Mesenchymal stem cell (in vitro differentiated cells and primary cell): ENCODE data around the gene TDRD15.

Experiments
- DNase-seq: peaks from one replicate; pipeline ENCODE4 v3.0.0-alpha.2; 2013
- H2AFZ ChIP-seq: one replicate; pipeline ENCODE4 v1.6.1; 2013; ENCODE audit warnings: low read depth, mild to moderate bottlenecking, control low read depth, inconsistent platforms, low read length, moderate library complexity
- H2AK5ac ChIP-seq: 2 replicates; pipeline ENCODE4 v1.6.1; 2013; ENCODE audit warnings: low read length, moderate library complexity, mild to moderate bottlenecking, inconsistent platforms; ENCODE audit not compliant: severe bottlenecking
- H2BK120ac ChIP-seq: one replicate; pipeline ENCODE4 v1.6.1; 2013; ENCODE audit warnings: low read depth, mild to moderate bottlenecking, inconsistent platforms, low read length, moderate library complexity
- H2BK12ac ChIP-seq, 2 experiments: one replicate each; pipeline ENCODE4 v1.6.1; 2013; ENCODE audit warnings: inconsistent platforms in 2 of 2, low read length in 2 of 2, mild to moderate bottlenecking in 2 of 2, moderate library complexity in 2 of 2, control low read depth in 1 of 2
- H2BK15ac ChIP-seq: one replicate; pipeline ENCODE4 v1.6.1; 2013; ENCODE audit warnings: mild to moderate bottlenecking, low read depth, inconsistent platforms; ENCODE audit not compliant: poor library complexity, severe bottlenecking
- H2BK5ac ChIP-seq: 2 replicates; pipeline ENCODE4 v1.6.1; 2013; ENCODE audit warnings: low read depth, mild to moderate bottlenecking, low read length, control low read depth, inconsistent platforms; ENCODE audit not compliant: poor library complexity, severe bottlenecking
- H3K14ac ChIP-seq, 2 experiments: one replicate each; pipeline ENCODE4 v1.6.1; 2013; ENCODE audit warnings: inconsistent platforms in 2 of 2, low read length in 2 of 2, control low read depth in 1 of 2, mild to moderate bottlenecking in 1 of 2, moderate library complexity in 1 of 2
- H3K18ac ChIP-seq, 2 experiments: one replicate each; pipeline ENCODE4 v1.6.1; 2013; ENCODE audit warnings: inconsistent platforms in 2 of 2, low read length in 2 of 2, control low read depth in 1 of 2, low read depth in 1 of 2, mild to moderate bottlenecking in 1 of 2
- H3K23ac ChIP-seq, 2 experiments: one replicate each; pipeline ENCODE4 v1.6.1; 2013; ENCODE audit warnings: inconsistent platforms in 2 of 2, low read length in 2 of 2, mild to moderate bottlenecking in 2 of 2, moderate library complexity in 2 of 2, control low read depth in 1 of 2
- H3K27ac ChIP-seq: 2 replicates; pipeline ENCODE4 v1.5.1; 2013; ENCODE audit warnings: mild to moderate bottlenecking, moderate library complexity, low read length, control low read depth, inconsistent platforms; ENCODE audit not compliant: poor library complexity, severe bottlenecking
- H3K27me3 ChIP-seq, 2 experiments: 2 replicates each; pipeline versions ENCODE4 v1.6.1 to v1.7.0; 2013; ENCODE audit warnings: low read length in 2 of 2, mild to moderate bottlenecking in 2 of 2, moderate library complexity in 2 of 2, control low read depth in 1 of 2, inconsistent platforms in 1 of 2; ENCODE audit not compliant: control insufficient read depth in 1 of 2, insufficient read depth in 1 of 2
- H3K36me3 ChIP-seq, 2 experiments: 2 replicates each; pipeline versions ENCODE4 v1.6.1 to v1.7.0; 2013; ENCODE audit warnings: low read length in 2 of 2, control low read depth in 1 of 2, inconsistent platforms in 1 of 2, low read depth in 1 of 2, mild to moderate bottlenecking in 1 of 2; ENCODE audit not compliant: insufficient read depth in 2 of 2, control insufficient read depth in 1 of 2
- H3K4ac ChIP-seq, 2 experiments: one replicate each; pipeline ENCODE4 v1.6.1; 2013; ENCODE audit warnings: inconsistent platforms in 2 of 2, low read length in 2 of 2, mild to moderate bottlenecking in 2 of 2, moderate library complexity in 2 of 2, control low read depth in 1 of 2, low read depth in 1 of 2
- H3K4me1 ChIP-seq: 2 replicates; pipeline ENCODE4 v1.6.1; 2013; ENCODE audit warnings: low read depth, low read length, control low read depth; ENCODE audit not compliant: control insufficient read depth, insufficient read depth
- H3K4me2 ChIP-seq: 2 replicates; pipeline ENCODE4 v1.6.1; 2013; ENCODE audit warnings: low read length, mild to moderate bottlenecking, inconsistent platforms; ENCODE audit not compliant: poor library complexity, severe bottlenecking
- H3K4me3 ChIP-seq, 2 experiments: 2 replicates each; pipeline versions ENCODE4 v1.5.1 to v1.7.0; 2013; ENCODE audit warnings: low read length in 2 of 2, mild to moderate bottlenecking in 2 of 2, control low read depth in 1 of 2, low read depth in 1 of 2; ENCODE audit not compliant: insufficient read depth in 1 of 2
- H3K79me1 ChIP-seq: replicated peaks from 2 replicates; pipeline ENCODE4 v1.6.1; 2013; ENCODE audit warnings: mild to moderate bottlenecking, control low read depth, low read length, inconsistent platforms; ENCODE audit not compliant: poor library complexity, severe bottlenecking
- H3K9ac ChIP-seq: 2 replicates; pipeline ENCODE4 v1.7.0; 2013; ENCODE audit warnings: mild to moderate bottlenecking, low read length, moderate library complexity
- H3K9me3 ChIP-seq: 2 replicates; pipeline ENCODE4 v1.7.0; 2013; ENCODE audit warnings: mild to moderate bottlenecking, low read length; ENCODE audit not compliant: control insufficient read depth
- H4K8ac ChIP-seq: one replicate; pipeline ENCODE4 v1.6.1; 2013; ENCODE audit warnings: inconsistent platforms, mild to moderate bottlenecking, low read length, moderate library complexity
- H4K91ac ChIP-seq: one replicate; pipeline ENCODE4 v1.6.1; 2013; ENCODE audit warnings: mild to moderate bottlenecking, low read length, inconsistent platforms
- WGBS: methylation state at CpG from one replicate; pipeline ENCODE4 v1.1.7; 2013; ENCODE audit warnings: mixed read lengths; 5-methylcytosine and 5-hydroxymethylcytosine counted together

The TDRD15 gene

DNA sequence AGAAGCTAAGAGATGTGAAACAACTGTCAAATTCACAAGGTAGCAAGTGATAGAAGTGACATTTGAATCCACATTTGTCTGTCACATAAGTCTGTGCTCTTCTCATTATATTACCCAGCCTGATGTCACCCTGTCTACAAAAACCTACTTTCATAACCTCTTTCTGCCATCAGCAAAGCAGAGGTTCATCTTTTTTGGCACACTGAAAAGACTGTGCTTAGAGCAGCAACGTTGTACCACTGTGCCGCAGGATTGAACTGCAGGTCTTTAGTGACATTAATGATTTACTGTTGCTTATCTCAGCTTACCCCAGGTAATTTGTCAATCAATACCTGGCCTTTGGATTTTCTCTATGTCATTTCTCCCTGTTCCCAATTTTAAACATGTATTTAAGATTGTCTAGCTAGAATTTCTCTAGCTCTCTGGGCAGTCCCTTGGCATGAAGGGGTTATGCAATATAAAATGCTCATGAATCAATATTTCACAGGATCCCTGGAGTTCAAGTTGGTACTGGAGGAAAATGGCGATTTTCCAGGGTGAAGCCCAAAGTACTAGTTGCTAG is 31.4 kb upstream of the TDRD15 start:
- Histone ChIP-seq H3K4me3 (no peak overlapping the region), H3K9me3 (no peaks in the 10 kb centered on the region), H2AFZ (no peak overlapping the region), H3K23ac (no peak overlapping the region), H3K79me1 (no peaks in the 10 kb centered on the region), H3K18ac (no peak overlapping the region), H4K8ac (no peak overlapping the region), H2BK12ac (no peak overlapping the region), H3K4me2 (no peak overlapping the region), H2BK15ac (no peak overlapping the region), H2BK5ac (no peak overlapping the region), H4K91ac (no peak overlapping the region), H3K4ac (no peak overlapping the region), H3K27me3 (no peaks in the 10 kb centered on the region), H2AK5ac (no peak overlapping the region), H3K27ac (no peak overlapping the region), H2BK120ac (no peak overlapping the region), H3K36me3 (no peaks in the 10 kb centered on the region), H3K9ac (no peak overlapping the region), H3K4me1 (no peaks in the 10 kb centered on the region), H3K14ac (no peak overlapping the region)
- WGBS, result 54% methylated on average over 3 of the region's 3 CpGs
- DNase-seq, result no peak

DNA sequence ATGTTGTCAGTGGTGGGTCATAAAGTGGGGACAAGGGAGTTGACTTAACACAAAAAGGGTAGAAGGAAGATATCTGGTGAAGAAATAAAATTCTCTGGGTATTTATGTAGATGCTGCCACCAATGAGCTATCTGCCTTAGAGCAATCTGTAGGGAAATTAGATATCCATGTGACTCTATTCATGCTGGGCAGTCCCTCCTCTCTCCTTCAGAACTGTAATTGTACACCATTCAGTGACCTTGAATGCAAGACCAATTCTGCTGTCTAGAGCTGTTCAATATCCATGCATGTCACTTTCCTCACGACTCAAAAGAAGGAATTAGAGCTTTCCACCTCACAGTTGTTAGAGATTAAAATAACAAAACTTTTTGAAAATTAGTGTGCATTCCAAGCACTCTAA is 28.6 kb upstream of the TDRD15 start:
- no peak overlapping the region for H3K4me2 ChIP-seq
- H2BK15ac ChIP-seq, result no peak overlapping the region
- H3K79me1 ChIP-seq, result no peaks in the 10 kb centered on the region
- no peak overlapping the region for H2BK5ac ChIP-seq
- whole genome bisulfite sequencing, result no CpG with 5 or more reads among the region's 1 CpG
- no peaks in the 10 kb centered on the region for H3K27me3 ChIP-seq
- H3K4ac ChIP-seq, result no peak overlapping the region
- no peak overlapping the region for H3K4me3 ChIP-seq
- H2BK120ac ChIP-seq, result no peak overlapping the region
- H2AK5ac ChIP-seq, result no peak overlapping the region
- no peak overlapping the region for H3K27ac ChIP-seq
- H4K91ac ChIP-seq, result no peak overlapping the region
- H2BK12ac ChIP-seq, result no peak overlapping the region
- no peaks in the 10 kb centered on the region for H3K36me3 ChIP-seq
- no peak overlapping the region for H3K9ac ChIP-seq
- H3K4me1 ChIP-seq, result no peaks in the 10 kb centered on the region
- H2AFZ ChIP-seq, result no peak overlapping the region
- no peak overlapping the region for H3K23ac ChIP-seq
- no peak overlapping the region for H3K18ac ChIP-seq
- no peak overlapping the region for H3K14ac ChIP-seq
- H4K8ac ChIP-seq, result no peak overlapping the region
- no peaks in the 10 kb centered on the region for H3K9me3 ChIP-seq
- no peak for DNase-seq

DNA sequence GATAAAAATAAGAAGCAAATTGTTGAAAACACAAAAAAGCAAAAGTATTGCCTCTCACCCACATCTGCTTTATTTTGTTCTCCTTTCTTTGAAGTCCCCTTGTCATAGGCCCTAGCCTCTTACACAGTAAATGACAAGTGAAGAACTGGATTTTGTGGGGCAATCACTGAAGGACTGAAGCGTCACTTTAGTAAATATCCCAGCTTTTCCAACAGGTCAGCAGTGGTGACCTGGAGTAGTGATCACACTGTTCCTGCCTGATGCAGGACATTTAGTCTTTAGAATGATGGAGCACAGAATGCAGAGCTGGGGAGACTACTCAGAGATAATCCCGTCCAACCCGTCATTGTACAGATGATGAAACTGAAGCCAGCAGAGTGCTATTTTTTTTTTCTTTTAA is 28.1 kb upstream of the TDRD15 start:
- no peak overlapping the region for H3K18ac ChIP-seq
- H2BK120ac ChIP-seq, result no peak overlapping the region
- H2AK5ac ChIP-seq, result no peak overlapping the region
- WGBS, result 96% methylated on average over 3 of the region's 3 CpGs
- H2BK5ac ChIP-seq, result no peak overlapping the region
- no peak overlapping the region for H4K8ac ChIP-seq
- no peak overlapping the region for H3K14ac ChIP-seq
- H3K4me1 ChIP-seq, result no peaks in the 10 kb centered on the region
- H3K9ac ChIP-seq, result no peak overlapping the region
- no peak overlapping the region for H3K27ac ChIP-seq
- no peak overlapping the region for H3K4me3 ChIP-seq
- no peaks in the 10 kb centered on the region for H3K9me3 ChIP-seq
- H3K4ac ChIP-seq, result no peak overlapping the region
- H3K23ac ChIP-seq, result no peak overlapping the region
- H4K91ac ChIP-seq, result no peak overlapping the region
- H3K27me3 ChIP-seq, result no peaks in the 10 kb centered on the region
- H2BK12ac ChIP-seq, result no peak overlapping the region
- DNase-seq, result no peak
- H3K4me2 ChIP-seq, result no peak overlapping the region
- H2BK15ac ChIP-seq, result no peak overlapping the region
- H3K36me3 ChIP-seq, result no peaks in the 10 kb centered on the region
- H2AFZ ChIP-seq, result no peak overlapping the region
- H3K79me1 ChIP-seq, result no peaks in the 10 kb centered on the region

DNA sequence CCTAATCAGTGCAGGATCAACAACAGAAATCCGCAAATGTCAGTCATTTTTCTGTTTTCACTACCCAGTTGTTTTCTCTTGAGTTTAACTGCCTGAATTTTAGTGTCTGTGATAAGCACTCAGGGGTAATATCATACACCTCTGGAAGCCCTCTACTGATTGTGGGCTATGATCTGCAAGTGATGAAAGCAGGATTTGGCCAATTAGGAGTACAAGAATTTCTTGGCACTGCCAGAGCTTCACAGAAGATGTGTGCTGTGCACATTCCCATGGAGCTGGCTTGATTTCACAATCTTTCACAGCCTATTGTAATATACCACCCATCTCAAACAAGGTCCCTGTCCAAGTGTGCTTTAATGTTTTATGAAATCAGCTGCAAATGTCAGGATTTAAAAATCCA is 27.3 kb upstream of the TDRD15 start:
- no peak overlapping the region for H3K23ac ChIP-seq
- DNase-seq, result no peak
- H3K27me3 ChIP-seq, result no peaks in the 10 kb centered on the region
- no peak overlapping the region for H2AK5ac ChIP-seq
- no peaks in the 10 kb centered on the region for H3K36me3 ChIP-seq
- no peak overlapping the region for H3K14ac ChIP-seq
- no peak overlapping the region for H2BK15ac ChIP-seq
- no peak overlapping the region for H3K27ac ChIP-seq
- WGBS, result 88% methylated on average over 1 of the region's 1 CpG
- H3K4ac ChIP-seq, result no peak overlapping the region
- H3K4me2 ChIP-seq, result no peak overlapping the region
- no peak overlapping the region for H2BK5ac ChIP-seq
- no peak overlapping the region for H3K4me3 ChIP-seq
- H3K9ac ChIP-seq, result no peak overlapping the region
- H4K8ac ChIP-seq, result no peak overlapping the region
- H3K79me1 ChIP-seq, result no peaks in the 10 kb centered on the region
- H4K91ac ChIP-seq, result no peak overlapping the region
- no peak overlapping the region for H2AFZ ChIP-seq
- H2BK12ac ChIP-seq, result no peak overlapping the region
- no peaks in the 10 kb centered on the region for H3K9me3 ChIP-seq
- H2BK120ac ChIP-seq, result no peak overlapping the region
- no peaks in the 10 kb centered on the region for H3K4me1 ChIP-seq
- H3K18ac ChIP-seq, result no peak overlapping the region
